Posterior vena cava (tissue), 2 donors: Measurements from ENCODE around the gene NT5DC2. TPM values are rescaled to one million over a fixed set of nuclear protein-coding genes. Genes with fewer than 3 reads are reported as not detected.
"Not testable (repeated sequence)": the region's sequence is repeated elsewhere in the genome, so short reads cannot be mapped to it uniquely, and the experiment has no call there.

Source experiments
- DNase-seq: peaks from one replicate; pipeline ENCODE4 v3.0.0-alpha.2; 2020; ENCODE audit warnings: low spot score
- intact Hi-C, 2 donors: fragments of 100-400 bp; cut with DNase I; formaldehyde crosslinking; loops; one replicate each; pipeline versions ENCODE4 v1.14.1 to v1.14.2; 2022 to 2023
- total RNA-seq, 2 donors: library from RNA; stranded (reverse); fragmentation: NEBNext Ultra II Directional; extraction: Animal tissue kit (Norgen Biotek cat#: 25700); gene quantifications; one replicate each; pipeline ENCODE4 v1.2.1, GENCODE V29; 2021
- donor health status: DM: yes; HTN: yes; CAD: no.
- donor health status: DM: yes; HTN: yes; CAD: no.

NT5DC2 gene
- total RNA-seq, 2 donors from 2014 or later: 42.7 to 48.6 TPM

GRCh38 chr3:52527732-52528585 lies 5.7 kb downstream of the NT5DC2 start:
- DNase-seq: peak; percentile 76
- intact Hi-C loops: no loop called here

- DNase-seq: peak; percentile 81
- intact Hi-C loops: no loop called here
Observed at GRCh38 chr3:52527039-52527731, 6.5 kb downstream of the NT5DC2 start.

GRCh38 chr3:52526671-52527038 lies 7.0 kb downstream of the NT5DC2 start:
- DNase-seq: peak; percentile 76
- intact Hi-C loops: not testable (repeated sequence)

- DNase-seq: peak; percentile 72
- intact Hi-C loops: no loop called here
Observed at GRCh38 chr3:52525680-52526561, 7.7 kb downstream of the NT5DC2 start.

- peak; percentile 82 for DNase-seq
- intact Hi-C loops: no loop called here
Observed at GRCh38 chr3:52524752-52525679, 8.6 kb downstream of the NT5DC2 start.

GRCh38 chr3:52524258-52524751 lies 9.4 kb downstream of the NT5DC2 start:
- intact Hi-C loops: no loop called here
- no peak for DNase-seq

- peak; percentile 79 for DNase-seq
- intact Hi-C loops: no loop called here
Observed at GRCh38 chr3:52523386-52524257, 10.0 kb downstream of the NT5DC2 start.

GRCh38 chr3:52522651-52523251 lies 10.9 kb downstream of the NT5DC2 start:
- peak; percentile 75 for DNase-seq
- intact Hi-C loops: no loop called here

- intact Hi-C loops: no loop called here
- peak; percentile 79 for DNase-seq
Observed at GRCh38 chr3:52521881-52522650, 11.6 kb downstream of the NT5DC2 start.

- intact Hi-C loops: no loop called here
- no peak for DNase-seq
Observed at GRCh38 chr3:52521488-52521824, 12.2 kb downstream of the NT5DC2 start.

- intact Hi-C loops: no loop called here
- DNase-seq: peak; percentile 71
Observed at GRCh38 chr3:52520716-52521487, 12.8 kb downstream of the NT5DC2 start.

GRCh38 chr3:52520141-52520667 lies 13.5 kb downstream of the NT5DC2 start:
- intact Hi-C loops: no loop called here
- DNase-seq: no peak

- DNase-seq: no peak
- intact Hi-C loops: no loop called here
Observed at GRCh38 chr3:52519445-52520140, 14.1 kb downstream of the NT5DC2 start.

- intact Hi-C loops: no loop called here
- DNase-seq: no peak
Observed at GRCh38 chr3:52518723-52519444, 14.8 kb downstream of the NT5DC2 start.
